Bone marrow (tissue), 2 donors: ENCODE data around the gene TPST1.
"Not testable (repeated sequence)": the region's sequence is repeated elsewhere in the genome, so short reads cannot be mapped to it uniquely, and the experiment has no call there.

Experiments used
- DNase-seq, 2 donors: peaks; one replicate each; lab custom pipeline; 2025; lab: John Stamatoyannopoulos, UW

TPST1 gene

DNA sequence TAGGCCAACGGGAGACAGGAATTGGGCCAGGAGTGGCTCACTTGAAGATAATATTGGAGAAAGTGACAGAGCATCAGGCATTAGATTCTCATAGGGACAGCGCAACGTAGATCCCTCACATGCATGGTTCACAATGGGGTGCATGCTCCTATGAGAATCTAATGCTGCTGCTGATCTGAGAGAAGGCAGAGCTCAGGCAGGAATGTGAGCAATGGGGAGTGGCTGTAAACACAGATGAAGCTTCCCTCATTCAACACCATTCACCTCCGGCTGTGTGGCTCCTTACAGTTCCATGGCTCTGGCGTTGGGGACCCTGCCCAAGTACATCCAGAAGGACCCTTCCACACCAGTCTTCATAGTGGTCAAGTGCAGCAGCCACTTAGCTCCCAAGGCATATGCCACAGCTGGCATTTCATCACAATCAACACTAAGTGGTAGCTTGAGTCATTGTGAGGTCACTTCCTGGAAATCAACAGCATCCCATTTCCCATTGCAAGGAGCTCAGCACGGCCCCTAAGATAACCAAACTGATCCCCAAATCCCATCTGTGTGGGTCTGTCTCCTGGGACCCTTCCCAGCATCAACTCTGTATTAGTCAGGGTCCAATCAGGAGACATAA is 174.5 kb downstream of the TPST1 start:
- DNase-seq = peak in 1 of 2 donors; percentile 38

DNA sequence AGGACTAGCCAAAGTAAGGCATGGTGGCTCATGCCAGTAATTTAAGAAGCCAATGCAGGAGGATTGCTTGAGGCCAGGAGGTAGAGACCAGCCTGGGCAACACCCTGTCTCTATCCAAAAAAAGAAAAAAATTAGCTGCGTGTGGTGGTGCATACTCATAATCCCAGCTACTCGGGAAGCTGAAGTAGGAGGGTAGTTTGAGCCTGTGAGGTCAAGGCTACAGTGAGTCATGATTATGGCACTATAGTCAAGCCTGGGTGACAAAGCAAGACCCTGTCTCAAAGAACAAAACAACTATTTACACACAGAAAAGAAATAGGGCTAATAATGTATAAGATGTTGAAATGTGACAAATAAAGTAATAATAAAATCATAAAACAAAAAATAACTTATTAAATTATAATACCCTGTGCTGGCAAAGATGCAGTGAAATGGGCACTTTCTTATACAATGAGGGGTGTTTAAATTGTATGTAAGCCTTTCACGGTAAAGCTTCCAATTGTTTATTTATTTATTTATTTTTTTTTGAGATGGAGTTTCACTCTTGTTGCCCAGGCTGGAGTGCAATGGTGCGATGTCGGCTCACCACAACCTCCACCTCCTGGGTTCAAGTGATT is 175.2 kb downstream of the TPST1 start:
- no peak for DNase-seq

DNA sequence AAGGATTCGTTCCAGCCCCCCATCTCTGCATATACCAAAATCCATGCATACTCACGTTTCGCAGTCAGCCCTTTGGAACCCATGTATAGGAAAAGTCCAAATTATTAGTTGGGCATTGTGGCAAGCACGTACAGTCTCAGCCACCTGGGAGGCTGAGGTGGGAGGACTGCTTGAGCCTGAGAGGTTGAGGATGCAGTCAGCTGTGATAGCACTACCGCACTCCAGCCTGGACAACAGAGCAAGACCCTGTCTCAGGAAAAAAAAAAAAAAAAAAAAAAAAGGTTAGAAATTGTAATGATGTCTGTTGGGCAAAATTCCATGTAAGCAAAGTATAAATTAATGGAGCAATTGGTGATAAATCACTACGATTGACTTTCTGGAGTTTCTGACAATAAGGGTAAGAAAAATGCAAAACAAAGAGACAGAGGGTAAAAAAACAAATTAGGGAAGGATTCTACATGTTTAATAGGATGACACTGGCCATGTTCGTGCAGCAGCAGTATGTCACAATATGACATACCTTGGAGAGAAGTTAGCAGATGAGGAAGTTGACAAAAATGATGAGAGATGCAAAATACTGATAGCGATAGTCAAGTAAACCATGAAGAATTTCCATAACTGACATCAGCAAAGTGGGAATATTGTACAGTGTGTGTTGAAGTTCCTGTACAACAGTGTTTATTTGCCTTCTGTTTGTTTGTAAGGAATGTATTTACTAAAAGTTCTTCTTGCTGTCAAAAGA is 177.2 kb downstream of the TPST1 start:
- not testable (repeated sequence) for DNase-seq

DNA sequence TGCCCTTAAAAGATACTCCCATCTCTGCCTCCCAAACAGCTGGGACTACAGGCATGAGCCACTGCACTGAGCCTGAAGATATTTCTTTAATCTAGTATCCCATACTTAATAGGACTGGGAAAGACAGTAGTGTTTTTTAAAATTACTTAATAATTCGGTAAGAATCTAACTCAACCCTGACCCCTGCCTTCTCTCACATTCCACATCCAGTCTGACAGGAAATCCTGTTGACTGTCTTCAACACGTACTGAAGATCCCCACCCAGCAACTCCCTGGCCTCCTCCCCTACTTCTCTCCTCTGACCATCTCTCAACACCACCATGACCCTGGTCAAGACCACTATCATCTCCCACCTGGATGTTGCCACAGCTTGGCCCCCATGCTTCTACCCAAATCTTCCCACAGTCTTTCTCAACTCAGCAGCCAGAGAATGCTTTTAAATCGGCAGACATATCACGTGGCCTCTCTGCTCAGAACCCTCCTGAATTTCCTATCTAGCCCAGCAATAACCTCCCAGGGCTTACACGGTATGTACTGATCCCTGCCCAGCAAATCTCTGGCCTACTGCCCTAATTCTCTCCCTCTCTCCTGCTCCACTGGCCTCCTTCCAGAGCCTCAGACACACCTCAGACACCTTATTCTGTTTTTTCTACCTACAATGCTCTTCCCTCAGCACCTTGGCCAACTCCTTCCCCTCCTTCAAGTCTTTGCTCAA is 180.2 kb downstream of the TPST1 start:
- not testable (repeated sequence) for DNase-seq

DNA sequence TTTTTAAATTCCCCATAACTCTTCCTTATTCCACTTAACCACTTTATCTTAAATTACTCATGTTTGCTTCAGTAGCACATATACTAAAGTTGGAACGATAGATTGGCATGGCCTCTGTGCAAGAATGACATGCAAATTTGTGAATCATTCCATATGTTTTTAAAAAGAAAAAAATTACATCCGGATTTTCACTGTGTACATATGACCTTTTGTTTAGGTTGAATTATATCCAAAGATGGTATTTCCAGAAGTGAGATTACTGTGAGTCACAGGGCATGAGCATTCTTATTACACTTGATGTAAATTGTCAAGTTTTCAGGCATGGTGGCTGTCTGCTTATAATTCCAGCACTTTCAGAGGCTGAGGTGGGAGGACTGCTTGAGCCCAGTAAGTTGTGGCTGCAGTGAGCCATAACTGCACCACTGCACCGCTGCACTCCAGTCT is 190.0 kb downstream of the TPST1 start:
- not testable (repeated sequence) for DNase-seq

DNA sequence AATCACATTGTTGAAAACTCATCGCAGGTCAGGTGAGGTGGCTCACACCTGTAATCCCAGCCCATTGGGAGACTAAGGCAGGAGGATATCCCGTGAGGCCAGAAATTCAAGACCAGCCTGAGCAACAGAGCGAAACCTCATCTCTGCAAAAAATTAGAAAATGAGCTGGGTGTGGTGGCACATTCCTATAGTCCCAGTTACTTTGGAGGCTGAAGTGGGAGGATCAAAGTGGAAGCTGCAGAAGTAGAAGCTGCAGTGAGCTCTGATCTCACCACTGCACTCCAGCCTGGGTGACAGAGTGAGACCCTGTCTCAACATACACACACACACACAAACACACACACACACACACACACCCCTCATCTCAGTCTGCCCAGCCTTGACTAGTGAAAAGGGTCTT is 190.9 kb downstream of the TPST1 start:
- DNase-seq = not testable (repeated sequence)

DNA sequence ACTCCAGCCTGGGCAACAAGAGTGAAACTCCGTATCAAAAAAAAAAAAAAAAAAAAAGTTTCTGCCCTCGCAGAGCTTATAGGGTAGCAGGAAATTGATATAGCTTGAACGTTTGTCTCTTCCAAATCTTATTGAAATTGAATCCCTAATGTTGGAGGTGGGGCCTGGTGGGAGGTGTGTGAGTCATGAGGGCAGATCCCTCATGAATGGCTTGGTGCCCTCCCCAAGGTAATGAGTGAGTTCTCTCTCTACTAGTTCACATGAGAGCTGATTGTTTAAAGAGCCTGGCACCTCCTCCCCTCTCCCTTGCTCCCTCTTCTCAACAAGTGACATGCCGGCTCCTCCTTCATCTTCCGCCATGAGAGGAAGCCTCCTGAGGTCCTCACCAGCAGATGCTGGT is 193.7 kb downstream of the TPST1 start:
- not testable (repeated sequence) for DNase-seq

DNA sequence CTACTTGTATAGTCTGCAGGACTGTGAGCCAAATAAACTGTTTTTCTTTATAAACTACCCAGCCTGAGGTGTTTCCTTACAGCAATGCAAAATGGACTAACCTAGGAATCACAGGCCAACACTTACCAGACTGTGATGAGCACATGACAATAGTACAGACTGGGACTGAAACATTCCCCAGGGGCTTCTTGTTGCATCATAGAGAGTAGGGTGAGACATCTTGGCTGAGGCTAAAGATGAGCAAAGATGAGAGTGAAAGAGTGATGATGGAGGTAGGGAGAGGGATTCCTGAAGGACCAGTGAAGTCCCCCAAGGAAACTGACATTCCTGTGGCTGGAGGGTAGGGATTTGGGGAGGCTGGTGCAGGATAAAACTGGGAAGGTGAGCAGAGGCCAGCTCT is 194.4 kb downstream of the TPST1 start:
- DNase-seq = no peak

DNA sequence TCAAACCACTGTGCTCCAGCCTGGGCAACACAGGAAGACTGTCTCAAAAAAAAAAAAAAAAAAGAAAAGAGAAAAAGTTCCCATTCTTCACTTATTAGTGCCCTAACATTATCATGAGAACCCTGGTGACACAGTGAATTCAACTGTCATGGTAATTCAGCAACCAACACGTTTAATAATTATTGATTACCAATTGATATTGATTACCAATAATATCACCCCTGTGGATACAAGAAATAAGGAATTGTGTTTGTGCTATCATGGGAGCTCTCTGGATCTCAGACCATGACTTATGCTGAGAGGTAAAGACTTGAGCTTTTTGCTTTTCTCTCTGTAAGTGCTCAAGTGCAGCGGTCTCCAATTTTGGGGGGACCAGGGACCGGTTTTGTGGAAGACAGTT is 195.3 kb downstream of the TPST1 start:
- DNase-seq = no peak

DNA sequence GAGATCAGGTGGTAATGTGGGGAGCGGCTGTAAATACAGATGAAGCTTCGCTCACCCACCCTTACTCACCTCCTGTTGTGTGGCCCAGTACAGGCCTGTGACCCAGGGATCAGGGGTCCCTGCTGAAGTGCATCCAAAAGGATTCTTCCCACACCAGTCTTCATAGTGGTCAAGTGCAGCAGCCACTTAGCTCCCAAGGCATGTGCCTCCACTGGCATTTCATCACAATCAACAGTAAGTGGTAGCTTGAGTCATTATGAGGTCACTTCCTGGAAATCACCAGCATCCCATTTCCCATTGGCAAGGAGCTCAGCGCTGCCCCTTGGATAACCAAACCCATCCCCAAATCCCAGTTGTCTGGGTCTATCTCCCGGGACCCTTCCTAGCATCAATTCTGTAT is 196.0 kb downstream of the TPST1 start:
- DNase-seq = not testable (repeated sequence)

DNA sequence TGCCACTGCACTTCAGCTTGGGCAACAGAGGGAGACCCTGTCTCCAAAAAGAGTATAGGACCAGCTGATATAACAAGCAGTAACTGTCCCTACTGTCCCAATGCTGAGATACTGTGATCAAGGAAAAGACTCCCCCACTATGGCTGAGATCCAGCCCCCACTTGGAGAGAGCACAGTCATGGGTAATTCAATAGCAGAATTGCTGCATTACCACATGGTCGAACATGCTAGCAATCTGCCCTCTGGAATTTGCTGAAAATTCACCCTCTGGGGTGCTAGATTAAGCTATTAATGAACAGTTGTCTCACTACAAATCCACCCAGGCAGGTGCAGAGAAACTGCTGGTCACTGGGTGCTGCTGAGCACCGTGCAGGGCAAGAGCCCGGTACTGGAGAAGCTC is 196.8 kb downstream of the TPST1 start:
- DNase-seq = not testable (repeated sequence)

DNA sequence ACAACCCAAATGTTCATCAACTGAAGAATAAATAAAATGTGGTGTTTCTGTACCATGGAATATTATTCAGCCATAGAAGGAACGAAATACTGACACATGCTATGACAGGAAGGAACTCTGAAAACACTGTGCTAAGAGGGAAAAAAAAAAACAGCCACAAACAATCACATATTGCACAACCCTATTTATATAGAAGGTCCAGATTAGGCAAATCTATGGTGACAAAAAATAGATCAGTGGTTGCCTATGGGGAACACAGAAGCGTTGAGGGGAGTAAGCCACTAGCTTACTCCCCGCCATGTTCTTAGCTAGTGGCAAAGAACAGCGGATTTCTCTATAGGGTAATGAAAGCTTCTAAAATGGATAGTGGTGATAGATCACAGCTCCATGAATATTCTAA is 198.4 kb downstream of the TPST1 start:
- DNase-seq = no peak

DNA sequence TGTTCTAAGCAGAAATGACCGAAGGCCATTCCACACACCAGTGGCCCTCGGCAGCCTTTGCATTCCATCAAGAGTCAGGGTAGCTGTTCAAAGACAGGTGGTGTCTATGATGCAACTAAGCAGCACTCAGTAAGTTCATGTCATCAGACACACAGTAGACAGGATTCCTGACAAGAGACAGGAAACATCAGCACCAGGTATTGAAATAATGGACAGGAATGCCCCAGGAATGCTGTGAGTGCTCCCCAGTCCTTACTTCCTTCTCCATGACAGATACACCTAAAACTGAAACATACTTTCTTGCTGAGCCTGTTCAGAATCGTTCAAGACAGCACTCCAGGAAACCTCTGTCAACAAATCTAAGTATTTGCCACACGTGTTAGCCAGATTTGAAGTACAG is 204.4 kb downstream of the TPST1 start:
- DNase-seq = no peak
